ENCODE results near the gene LIMS1.
"Not testable (repeated sequence)": the region's sequence is repeated elsewhere in the genome, so short reads cannot be mapped to it uniquely, and the experiment has no call there.

LIMS1 gene

DNA sequence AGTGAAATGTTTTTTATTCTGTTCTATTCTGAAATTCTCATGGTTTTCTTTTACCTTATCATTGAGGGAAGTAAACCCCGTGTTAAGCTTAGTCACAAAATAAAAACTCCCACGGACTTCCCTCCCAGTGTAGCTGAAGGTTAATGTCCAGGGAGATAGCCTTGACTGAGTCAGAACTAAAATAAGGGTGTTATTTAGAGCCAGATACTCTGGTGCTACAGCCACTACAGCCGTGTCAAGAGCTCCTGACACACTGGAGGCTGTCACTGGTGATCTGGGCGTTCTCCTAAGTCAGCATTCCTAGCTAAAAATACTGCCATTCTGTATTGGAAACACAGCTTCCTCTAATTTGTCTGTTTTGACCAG is 103.0 kb downstream of the LIMS1 start:
- DNase-seq, result no peak

DNA sequence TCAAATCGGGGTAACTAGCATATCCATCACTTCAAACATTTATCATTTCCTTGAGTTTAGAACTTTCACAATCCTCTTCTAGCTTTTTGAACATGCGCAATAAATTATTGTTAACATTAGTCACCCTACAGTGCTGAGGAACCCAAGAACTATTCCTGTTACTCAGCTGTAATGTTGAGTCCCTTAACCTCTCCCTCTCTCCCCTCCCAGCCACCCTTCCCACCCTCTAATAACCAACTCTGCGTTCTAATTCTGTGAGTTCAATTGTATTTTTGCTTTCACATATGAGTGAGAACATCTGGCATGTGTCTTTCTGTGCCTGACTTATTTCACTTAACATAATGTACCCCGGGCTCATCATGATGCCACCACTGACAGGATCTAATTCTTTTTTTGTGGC is 106.5 kb downstream of the LIMS1 start:
- no peak for DNase-seq

GRCh38 chr2:108641756-108642155 is 107.5 kb downstream of the LIMS1 start:
- no peak for DNase-seq

DNA sequence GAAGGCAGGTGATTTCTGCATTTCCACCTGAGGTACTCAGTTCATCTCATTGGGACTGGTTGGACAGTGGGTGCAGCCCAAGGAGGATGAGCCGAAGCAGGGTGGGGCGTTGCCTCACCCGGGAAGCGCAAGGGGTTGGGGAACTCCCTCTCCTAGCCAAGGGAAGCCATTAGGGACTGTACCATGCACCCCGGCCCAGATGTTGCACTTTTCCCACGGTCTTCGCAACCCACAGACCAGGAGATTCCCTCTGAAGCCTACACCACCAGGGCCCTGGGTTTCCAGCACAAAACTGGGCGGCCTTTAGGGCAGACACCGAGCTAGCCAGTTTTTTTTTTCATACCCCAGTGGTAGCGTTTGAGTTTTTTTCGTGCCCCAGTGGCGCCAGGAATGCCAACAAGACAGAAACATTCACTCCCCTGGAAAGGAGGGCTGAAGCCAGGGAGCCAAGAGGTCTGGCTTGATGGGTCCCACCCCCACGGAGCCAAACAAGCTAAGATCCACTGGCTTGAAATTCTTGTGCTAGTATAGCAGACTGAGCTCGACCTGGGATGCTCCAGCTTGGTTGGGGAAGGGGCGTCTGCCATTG is 109.1 kb downstream of the LIMS1 start:
- no peak for DNase-seq

DNA sequence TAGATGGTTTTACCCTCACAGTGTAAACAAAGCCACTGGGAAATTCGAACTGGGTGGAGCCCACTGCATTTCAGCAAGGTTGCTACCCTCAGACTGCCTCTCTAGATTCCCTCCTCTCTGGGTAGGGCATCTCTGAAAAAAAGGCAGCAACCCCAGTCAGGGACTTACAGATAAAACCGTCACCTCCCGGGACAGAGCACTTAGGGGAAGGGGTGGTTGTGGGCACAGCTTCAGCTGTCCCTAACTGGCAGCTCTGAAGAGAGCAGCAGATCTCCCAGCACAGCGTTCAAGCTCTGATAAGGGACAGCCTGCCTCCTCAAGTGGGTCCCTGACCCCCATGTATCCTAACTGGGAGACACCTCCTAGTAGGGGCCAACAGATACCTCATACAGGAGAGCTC is 109.6 kb downstream of the LIMS1 start:
- not testable (repeated sequence) for DNase-seq

- not testable (repeated sequence) for DNase-seq
These were observed 110.2 kb downstream of the LIMS1 start for GRCh38 chr2:108644446-108644845.

GRCh38 chr2:108648796-108649195 is 114.5 kb downstream of the LIMS1 start:
- not testable (repeated sequence) for DNase-seq

- DNase-seq, result not testable (repeated sequence)
These were observed 116.2 kb downstream of the LIMS1 start for GRCh38 chr2:108650465-108650864.

DNA sequence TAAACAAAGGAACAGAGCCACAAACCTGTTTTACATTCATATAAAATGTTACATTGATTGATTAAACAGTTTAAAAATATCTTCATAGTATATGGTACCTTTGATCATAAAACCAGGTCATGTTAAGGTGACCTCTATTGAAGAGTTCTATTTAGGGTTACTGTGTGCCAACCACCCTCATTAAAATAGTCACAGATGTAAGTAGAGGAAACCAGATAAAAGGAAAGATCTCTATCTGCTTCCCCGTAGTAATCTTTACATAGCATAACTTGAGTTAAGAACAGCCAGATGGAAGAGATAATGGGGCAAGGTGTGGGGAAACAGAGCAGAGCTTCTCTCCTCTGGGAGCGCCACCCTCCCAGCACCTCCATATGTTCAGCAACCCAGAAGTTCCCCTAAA is 117.2 kb downstream of the LIMS1 start:
- not testable (repeated sequence) for DNase-seq

- DNase-seq, result not testable (repeated sequence)
These were observed 118.1 kb downstream of the LIMS1 start for GRCh38 chr2:108652187-108652931.

DNA sequence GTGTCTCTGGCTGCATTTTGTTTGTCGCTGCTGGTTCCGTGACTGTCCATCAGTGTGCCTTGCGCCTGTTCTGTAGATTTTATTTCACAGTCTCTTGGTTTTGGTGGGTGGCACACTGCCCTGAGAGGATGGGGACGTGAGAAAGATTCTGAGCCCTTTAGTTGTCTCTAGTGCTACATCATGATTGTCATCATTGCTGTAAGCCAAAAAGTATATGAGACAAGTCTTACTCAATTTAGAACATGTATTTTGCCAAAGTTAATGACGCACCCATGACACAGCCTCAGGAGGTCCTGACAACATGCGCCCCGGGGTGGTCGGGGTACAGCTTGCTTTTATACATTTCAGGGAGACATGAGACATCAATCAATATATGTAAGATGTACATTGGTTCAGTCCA is 119.2 kb downstream of the LIMS1 start:
- not testable (repeated sequence) for DNase-seq

DNA sequence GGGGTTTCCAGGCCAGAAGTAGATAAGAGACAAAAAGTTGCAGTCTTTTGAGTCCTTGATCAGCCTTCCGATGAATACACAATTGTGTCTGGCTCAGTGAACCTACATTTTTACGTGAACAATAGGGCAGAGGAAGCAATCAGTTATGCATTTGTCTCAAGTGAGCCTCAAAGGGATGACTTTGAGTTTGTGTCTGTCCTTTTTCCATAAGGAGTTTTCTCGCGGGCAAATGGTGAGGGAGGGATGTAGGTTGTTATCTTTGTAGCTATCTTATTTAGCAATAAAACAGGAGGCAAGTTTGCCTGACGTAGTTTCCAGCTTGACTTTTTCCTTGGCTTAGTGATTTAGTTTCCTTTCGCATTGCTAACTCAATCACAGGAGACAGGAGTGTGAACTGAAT is 119.6 kb downstream of the LIMS1 start:
- DNase-seq, result not testable (repeated sequence)

DNA sequence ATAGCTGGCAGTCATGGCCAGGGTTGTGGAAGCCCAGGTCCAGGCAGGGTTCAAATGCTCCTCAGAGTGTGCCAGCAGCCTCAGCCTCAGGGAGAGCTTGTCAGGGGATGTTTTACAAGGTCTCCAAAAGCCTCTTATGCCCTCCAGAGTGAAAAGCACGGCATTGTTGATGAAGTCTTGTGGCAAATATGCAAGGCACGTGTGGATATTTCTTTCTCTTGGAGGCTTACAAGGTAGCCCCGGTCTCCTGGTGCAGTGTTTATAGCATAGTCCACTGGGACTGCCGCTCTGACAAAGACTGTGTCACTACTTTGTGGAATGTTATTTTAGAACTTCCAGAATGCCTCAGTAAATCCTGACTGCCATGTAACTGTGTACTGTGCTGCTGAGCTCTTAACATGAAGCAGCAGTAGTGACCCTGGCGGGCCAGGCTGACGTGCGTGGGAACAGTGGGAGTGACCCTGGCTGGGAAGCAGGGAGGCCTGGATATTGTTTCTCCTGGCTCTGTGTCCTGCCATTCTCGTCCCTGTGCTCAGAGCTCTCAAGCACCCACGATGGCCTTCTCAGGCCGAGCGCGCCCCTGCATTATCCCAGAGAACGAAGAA is 120.4 kb downstream of the LIMS1 start:
- DNase-seq, result not testable (repeated sequence)

DNA sequence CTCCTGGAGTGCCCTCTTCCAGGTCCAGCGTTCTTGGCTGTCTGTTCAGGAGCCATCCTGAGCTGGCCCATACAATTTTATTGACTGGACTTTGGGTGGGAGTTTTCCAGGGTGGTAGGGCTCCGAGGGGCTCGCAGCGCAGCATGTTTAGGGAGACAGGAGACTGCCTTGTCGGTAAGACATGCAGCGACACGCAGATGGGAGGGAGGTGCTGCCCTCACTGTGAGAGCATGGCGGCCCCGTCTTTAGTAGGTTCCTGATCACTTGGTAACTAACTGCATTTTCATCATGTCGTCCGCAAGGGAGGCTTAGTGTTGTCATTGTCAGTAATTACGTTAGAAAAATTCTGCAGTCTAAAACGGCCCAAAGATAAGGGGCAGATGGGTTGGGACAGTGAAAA is 121.0 kb downstream of the LIMS1 start:
- DNase-seq, result not testable (repeated sequence)

- DNase-seq, result not testable (repeated sequence)
These were observed 122.0 kb downstream of the LIMS1 start for GRCh38 chr2:108656282-108656681.

GRCh38 chr2:108657517-108657916 is 123.2 kb downstream of the LIMS1 start:
- DNase-seq, result not testable (repeated sequence)

GRCh38 chr2:108658553-108658952 is 124.3 kb downstream of the LIMS1 start:
- DNase-seq, result not testable (repeated sequence)

GRCh38 chr2:108661493-108661892 is 127.2 kb downstream of the LIMS1 start:
- DNase-seq, result not testable (repeated sequence)

DNA sequence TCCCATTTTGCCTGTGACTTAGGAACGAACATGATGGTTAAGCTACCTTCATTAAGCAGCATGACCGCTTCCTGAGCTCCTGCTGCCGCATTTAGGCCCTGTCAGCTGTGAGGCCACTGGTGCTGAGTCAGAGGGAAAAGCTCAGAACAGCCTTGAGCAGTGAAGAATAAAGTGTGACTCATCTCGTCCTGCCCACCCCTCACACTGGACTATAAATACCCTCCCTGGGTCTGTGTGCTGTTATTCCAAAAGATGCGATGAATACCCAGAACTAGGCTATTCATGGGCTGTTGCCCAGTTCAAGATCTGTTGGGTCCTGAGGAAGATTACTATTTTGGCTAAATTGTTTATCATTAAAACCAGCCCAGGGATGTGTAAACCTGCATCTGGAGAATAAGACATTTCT is 127.9 kb downstream of the LIMS1 start:
- DNase-seq, result not testable (repeated sequence)

GRCh38 chr2:108663346-108663745 is 129.1 kb downstream of the LIMS1 start:
- DNase-seq, result not testable (repeated sequence)

DNA sequence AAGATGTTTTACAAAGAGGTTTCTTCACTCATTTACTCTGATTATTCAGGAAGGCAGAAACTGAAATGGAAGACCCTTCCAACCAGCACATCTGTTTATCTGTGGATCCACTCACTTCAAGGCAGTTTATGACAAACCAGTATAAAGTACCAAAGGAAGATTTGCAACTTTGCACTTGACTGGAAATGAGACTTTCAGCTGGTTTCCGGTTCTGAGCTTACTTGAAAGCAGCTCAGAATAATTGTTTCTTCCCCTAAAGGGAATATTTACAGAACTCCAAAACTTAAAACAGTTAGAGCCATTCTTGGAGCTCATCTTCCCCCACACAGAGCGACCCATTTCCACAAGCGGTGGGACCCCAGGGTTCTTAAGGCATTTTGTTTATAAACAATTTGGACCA is 129.8 kb downstream of the LIMS1 start:
- DNase-seq, result not testable (repeated sequence)

DNA sequence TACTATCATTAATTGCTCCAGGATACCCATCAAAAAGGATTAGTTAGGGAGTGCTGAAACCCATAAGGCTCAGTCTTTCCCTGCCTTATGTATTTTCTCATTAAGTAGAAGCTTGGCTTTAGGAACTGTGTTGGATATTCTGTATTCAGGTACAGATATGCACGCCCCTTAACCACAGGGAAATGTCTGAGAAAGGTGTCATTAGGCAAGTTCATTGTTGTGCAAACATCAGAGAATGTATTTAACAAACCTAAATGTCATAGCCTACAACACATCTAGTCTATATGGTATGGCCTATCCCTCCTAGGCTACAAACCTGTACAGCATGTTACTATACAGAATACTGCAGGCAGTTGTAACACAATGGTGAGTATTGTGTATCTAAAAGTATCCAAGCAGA is 130.7 kb downstream of the LIMS1 start:
- not testable (repeated sequence) for DNase-seq

- not testable (repeated sequence) for DNase-seq
These were observed 131.7 kb downstream of the LIMS1 start for GRCh38 chr2:108665975-108666374.

- not testable (repeated sequence) for DNase-seq
These were observed 132.9 kb downstream of the LIMS1 start for GRCh38 chr2:108667140-108667539.

Measured in NCI-H1436 treated with DMSO at 0.1 percent for 48 hours (cell line).